NCI-H2196 treated with DMSO at 0.1 percent for 48 hours (cell line): ENCODE results near the gene C4orf17.
"Not testable (repeated sequence)": the region's sequence is repeated elsewhere in the genome, so short reads cannot be mapped to it uniquely, and the experiment has no call there.

Experiments
- DNase-seq: peaks from one replicate; lab custom pipeline; 2025; ENCODE audit not compliant: unreplicated experiment; lab: John Stamatoyannopoulos, UW

Gene C4orf17

DNA sequence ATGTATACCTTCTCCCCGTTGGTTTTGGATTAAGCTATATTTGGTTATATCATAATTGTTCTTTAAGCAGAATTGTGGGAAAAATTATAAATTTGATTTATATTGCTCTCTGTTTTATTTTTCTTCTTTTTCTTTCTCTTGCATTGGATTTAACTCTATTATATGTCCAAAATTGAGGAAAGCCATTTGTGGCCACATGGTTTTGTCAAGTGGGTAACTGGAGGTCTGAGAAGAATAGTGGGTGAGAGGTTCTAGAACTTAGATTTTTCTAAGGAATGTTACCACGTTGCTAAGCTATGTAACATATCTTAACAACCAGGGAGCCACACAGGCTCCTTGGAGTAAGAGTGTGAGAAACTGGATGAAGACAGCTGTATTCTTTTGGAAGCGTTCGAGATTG lies at the start of gene C4orf17:
TSS of gene C4orf17 (plus strand) at position 301 of the 400 bp plus-strand sequence. CDS start 2,061 bp downstream, outside the sequence.
- DNase-seq, result no peak

DNA sequence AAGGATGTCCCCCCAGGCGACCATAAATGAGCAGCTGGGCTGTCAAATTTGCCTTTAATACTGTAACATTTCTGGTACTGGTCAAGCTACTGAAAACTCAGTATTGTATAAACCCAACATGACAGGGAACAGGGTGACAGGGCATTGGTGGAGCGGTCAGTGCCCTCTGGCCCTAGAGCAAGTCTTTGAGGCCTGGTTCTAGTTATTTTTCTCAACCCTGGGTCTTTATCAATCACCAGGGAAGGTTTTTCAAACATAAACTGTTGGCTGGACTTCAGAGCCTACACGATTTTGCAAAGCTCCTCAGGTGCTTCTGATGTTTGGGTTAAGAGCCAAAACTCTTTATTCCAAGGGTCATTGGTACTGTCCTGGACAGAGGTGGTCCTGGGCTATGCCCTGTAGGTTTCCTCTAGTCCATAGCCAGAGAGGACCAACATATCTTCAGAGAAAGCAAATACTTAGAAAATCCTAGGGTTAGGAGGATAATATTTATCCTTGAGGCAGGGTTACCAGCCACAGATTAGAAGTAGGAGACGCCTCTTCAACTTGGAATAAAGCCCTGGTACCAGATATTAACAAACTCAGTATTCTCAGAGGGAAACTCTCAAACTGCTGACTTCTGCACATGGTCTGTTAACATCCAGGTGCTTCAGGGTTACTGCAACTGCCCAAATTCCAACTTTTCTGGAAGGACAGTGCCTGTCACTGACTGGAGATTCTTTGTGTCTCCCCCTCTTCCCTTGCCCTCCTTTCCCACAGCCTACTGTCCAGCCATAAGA lies 49.0 kb upstream of the C4orf17 start:
- no peak for DNase-seq

DNA sequence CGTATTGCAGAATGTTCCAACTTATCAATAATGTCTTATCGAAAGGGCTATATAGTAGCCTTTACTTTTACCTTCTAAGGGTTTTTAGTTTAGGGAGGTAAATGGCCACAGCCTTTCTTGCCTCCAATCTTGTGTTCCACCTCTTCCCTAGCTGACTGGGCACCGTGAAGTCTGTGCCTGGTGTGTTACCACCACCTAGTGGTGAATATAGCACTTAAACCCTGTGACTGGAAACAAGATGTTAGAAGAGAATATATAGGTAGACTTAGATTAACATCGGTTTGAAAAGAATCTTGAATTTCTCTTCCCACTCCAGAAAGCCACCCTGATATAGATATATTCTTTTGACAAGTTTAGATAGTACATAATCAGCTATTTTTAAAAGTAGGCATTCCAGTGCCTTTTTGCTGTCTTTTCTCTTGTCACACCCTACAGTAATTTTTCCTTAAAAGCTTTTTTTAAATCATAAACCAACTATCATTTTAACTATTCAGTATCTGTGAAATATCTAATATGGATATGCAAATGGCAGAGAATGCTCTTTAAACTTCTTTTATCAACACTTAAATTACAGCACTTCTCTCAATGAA lies 47.9 kb upstream of the C4orf17 start:
- no peak for DNase-seq

DNA sequence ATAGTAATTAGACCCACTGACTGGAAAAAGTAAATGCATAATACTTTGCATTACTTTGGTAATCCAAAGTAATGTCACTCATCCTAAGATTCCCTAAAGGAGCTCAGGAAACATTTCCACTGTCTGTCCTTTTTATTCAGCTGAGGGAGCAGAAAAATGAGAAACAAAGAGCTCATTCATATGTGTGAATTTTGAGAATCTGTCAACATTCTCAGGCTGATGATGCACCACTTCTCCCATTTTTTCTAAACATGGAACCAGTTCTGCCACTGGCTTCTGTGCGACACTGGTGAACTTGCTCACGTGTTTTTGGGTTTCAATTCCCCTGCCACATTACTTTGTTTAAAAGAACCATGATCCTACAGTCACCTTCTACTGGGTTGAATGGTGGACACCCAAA lies 47.3 kb upstream of the C4orf17 start:
- DNase-seq, result no peak

DNA sequence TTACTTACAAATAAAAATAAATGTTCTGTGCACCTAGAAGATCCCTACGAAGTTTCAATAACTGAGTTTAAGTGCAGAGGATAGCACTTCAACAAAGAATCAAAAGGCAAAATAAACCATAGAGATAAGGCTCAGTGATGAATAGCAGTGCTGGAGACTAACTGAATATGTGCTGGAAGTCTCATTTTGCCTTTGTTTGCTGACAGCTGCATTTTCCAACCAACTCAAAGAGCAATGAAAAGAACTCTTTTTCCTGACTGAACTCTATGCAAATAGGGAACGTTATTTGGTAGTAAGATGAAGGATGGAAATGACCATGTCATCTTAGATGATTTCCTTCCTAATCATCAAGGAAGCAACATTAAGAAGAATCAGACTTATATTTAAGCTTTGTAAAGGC lies 42.9 kb upstream of the C4orf17 start:
- DNase-seq, result no peak

DNA sequence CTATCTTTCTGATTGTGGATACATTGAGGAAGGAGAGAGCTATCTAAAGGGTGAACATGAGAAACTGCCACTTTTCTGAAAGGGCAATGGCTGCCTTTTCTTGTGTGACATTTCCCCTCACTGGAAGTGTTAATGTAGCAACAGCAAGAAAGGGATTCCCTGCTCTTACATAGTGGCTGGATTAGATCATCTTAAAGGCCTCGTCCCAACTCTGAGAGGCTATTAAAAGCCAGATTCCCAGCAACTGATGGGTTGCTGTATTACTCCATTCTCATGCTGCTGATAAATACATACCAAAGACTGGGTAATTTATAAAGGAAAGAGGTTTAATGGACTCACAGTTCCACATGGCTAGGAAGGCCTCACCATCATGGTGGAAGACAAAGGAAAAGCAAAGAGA lies 41.9 kb upstream of the C4orf17 start:
- DNase-seq, result no peak

DNA sequence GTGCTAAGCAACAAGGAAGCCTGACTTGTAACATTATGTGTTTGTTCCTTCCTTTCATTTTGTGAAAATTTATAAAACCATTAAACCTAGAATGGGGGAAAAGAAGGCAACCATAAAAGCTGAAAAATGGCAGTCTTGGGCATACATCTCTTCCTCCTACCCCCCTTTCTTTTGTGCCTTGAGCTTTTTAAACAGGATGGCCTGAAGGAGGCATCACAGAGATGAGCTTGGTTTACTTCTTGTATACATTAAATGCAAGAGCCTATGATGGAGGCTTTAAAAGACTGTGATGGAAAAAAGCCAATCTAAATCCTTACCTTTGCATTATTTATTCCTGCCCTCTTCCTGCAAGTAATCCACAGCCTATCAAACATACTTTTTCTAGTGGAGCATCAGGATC lies 39.5 kb upstream of the C4orf17 start:
- no peak for DNase-seq

DNA sequence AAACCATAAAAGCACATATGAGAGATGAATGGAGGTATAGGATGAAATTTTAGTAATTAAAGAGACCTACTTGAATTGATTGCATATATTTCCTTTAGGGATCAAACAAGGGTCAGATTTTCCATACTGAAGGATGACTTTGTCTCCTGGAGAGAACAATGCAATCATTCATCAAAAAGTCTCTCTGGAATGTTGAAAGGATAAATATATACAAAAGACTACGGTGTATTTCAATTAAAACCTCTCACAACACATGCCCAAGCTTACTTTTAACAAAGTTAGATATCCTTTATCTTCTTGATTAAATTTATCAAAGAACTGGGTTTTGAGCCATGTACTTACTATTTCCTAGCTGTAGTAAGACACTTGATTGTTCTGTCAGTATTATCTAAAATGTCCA lies 38.9 kb upstream of the C4orf17 start:
- DNase-seq, result no peak

DNA sequence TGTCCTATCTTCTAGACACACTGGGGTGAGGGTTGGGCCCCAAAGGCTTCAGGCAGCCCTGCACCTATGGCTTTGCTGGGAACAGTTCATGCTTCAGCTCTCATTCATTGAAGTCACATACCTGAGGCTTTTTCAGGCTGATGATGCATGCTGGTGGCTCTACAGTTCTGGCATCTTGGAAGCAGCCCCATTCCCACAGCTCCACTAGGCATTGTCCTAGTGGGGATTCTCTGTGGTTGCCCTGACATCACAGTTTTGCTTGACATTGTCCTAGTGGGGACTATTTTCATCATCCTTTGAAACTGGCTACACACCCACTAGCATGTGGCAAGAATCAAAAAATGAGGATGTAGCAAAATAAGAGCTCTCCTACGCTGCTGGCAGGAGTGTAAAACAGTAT lies 37.7 kb upstream of the C4orf17 start:
- DNase-seq, result no peak

DNA sequence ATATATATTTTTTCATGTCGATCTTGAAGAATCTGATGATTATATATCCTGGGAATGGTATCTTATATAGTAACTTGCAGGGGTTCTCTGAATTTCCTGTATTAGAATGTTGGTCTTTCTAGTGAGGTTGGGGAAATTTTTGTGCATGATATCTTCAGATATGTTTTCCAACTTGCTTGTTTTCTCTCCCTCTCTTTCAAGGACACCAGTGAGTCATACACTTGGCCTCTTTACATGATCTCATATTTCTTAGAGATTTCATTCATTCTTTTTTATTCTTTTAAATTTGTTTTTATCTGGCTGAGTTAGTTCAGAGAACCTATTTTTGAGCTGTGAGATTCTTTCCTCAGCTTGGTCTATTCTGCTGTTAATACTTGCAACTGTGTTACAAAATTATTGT lies 27.2 kb upstream of the C4orf17 start:
- no peak for DNase-seq

DNA sequence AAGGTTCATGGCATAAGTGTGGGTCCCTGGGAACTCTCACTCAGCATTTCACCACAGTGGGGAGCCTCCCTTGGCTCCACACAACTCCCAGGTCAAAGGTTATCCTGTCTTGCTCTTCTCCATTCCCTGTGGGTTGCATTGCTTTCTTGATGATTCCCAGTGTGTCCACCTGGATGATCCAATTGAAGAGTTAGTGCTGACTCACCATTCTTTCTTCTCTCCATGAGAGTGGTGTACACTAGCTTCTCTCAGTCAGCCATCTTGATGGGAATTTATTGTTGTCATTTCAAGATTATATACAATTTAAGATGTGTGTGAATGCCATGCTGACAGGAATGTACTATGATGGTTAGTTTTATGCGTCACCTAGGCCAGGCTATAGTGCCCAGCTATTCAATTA lies 25.6 kb upstream of the C4orf17 start:
- DNase-seq, result no peak

DNA sequence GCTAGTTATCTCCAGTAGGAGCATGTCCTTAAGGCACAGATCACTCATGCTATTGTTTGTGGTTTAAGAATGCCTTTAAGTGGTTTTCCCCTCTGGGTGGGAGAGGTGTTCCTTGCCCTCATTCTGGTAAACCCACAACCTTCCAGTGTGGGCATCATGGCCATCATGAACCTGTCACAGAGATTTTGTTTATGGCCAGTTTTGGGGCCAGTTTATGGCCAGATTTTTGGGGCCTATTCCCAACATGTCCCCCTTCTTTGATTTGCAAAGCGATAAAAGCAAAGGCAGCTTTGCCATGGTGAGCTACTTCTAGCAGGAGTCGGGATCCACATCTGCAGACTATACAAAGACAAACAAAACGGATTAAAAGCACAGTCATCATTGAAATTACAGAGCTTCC lies 24.2 kb upstream of the C4orf17 start:
- DNase-seq, result not testable (repeated sequence)

DNA sequence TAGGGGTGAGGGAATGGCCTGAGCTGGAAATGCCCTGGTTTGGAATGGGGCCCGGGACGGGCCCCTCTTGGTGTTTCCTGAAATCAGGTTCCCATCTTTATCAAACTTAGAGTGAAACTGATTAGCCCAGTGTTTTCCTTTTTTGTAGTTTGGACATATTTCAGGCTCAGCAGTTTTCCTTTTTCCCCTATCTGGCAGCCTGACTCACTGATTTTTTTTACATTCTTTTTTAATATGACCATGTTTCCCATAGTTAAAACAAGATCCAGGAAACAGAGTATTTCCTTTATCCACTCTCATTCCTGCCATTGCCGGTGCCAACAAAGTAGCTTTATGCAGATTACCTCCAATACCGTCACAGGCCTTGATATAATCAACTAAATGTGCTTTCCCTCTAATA lies 20.5 kb upstream of the C4orf17 start:
- no peak for DNase-seq

DNA sequence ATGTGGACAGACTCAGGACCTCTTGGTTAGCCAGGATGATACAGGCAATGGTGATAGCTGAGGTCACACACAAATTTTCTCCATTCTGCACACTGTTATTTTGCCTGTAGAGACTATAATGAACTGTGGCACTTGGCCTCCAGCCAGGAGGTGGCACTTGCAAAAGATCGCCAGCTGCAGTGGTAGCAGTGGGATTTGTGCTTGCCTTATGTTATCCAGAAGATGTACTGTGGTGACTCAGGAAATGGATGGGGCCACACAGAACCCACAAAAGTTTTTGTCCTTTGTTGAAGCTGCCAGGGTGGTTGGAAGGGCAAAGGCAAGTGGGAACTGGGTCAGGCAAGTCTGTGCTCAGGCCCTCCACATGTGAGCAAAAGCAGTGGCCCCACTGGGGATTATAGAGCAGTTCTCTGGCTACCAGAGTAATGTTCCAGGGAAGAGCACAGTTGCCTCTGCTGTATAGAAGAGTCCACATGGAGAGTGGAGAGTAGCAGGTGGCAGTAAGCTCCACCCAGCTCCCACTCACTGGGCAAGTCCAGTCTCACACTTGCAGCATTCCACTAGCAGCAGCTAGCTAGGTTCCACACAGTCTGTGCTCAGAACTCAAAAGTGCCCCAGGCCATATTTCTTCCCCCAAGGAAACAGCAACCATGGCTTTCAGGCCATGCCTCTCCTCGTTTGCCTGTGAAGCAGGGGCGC lies 5.9 kb upstream of the C4orf17 start:
- no peak for DNase-seq

DNA sequence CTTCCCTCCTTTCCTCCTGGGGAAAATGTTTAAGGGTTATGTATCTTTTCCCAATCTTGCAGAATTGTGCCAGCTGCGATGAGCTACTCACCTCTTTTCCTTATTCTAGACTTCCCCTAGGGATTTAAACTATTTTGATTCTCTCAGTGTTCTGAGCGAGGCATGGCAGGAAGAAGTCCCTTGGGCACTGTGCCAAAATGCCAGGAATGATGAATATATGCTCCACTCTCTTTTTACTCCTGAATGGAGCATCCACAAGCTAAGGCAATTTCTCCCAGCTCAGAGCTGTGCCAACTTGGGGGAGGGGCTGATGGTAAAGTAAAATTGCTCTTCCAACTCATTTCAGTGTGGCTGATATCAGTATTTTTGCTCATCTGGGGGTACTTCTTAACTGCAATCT lies 4.0 kb upstream of the C4orf17 start:
- no peak for DNase-seq

DNA sequence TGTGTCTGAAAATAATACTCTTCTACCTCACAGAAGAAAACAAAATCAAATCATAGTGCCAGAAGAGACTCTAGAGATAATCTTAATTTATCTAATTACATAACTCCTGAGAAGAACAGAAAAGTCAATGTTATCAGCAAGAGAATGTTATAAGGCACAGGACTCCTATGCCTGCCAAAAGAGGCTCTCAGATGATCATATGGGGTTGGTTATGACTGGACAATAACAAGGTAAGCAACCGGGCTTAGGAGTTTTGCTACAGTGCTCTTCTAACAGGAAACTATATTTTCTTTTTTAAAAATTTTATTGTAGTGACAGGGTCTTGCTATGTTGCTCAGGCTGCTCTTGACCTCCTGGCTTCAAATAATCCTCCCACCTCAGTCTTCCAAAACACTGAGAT lies 3.5 kb upstream of the C4orf17 start:
- no peak for DNase-seq

DNA sequence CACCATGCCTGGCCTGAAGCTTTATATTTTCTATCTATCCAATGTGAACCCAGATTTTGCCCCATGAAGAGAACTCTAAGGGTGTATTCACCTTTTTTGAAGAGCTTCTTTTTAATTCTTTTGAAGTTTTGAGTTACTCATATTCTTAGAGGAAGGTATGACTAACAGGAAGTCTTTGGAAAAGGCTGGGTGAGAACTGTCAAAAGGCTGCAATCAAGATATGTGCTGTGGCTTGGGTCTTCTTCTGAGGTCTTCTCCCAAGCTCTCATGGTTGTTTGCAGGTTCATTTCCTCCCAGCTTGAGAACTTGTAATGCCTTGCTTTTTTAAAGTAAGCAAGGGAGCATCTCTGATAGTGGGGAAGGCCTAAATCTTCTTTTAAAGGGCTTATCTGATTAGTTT lies 3.1 kb upstream of the C4orf17 start:
- no peak for DNase-seq

DNA sequence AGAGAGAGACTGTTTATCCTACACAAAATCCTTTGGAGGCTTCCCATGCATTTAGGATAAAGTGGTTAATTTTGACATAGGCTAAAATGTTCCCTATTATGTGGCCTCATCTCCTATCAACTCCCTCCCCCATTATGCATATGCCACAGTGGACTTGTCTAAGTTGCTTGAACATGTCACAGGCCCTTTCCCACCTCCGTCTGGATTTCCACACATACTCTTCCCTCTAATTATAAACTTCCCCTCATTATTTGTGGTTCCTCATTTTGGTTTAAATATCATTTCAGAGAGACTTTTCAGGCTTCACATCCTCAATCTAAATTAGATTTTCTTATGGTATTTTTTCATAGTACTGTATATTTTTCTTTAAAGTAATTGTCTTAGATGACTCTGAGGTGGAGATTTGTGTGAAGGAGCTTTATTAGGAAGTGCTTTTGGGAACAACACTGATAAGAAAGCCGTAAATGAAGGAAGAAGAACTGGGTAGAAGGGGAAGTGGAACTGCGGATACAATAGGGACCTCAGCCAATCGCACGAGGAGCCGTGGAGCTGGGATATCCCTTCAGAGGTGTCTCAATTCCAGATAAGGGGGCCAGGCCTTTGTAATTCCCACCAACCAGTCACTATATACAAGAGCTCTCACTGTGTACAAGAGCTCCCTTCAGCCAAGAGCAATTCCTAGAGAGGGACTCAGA lies 7.9 kb downstream of the C4orf17 start:
- DNase-seq, result no peak

DNA sequence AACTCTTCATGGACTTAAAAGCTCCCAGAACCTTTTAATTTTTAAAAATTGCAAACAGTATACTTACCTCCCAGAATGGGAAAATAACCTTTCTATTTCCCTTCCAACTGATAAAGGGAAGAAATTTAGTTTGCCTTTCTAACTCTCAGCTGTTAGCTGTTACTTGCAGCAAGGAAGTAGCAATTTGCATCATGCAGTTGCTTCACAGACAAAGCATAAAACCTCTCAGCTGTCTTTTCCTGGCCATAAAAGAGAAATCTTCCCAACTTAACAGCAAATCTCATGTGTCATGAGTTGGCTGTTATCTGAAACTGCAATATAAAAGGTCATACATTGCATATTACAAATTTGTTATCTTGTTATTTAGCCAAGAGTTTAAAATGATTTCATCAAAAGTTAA lies 18.4 kb downstream of the C4orf17 start:
- DNase-seq, result no peak

DNA sequence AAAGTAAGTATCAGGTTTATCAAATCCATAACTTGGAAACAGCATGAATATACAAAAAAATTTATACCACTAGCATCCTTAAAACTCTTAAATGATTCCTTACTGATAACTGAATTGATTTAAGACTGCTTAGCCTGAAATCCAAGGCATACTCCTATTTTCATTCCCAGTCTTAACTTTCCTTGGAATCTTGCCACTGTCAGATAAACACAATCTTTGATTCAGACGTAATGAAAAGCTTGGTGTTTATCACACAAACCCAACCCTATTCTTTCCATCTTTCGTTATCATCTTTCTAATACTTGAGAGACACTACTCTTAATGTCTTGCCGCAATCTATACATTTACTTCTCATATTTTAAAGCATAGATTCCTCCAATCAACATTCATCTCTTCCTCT lies 19.1 kb downstream of the C4orf17 start:
- no peak for DNase-seq

DNA sequence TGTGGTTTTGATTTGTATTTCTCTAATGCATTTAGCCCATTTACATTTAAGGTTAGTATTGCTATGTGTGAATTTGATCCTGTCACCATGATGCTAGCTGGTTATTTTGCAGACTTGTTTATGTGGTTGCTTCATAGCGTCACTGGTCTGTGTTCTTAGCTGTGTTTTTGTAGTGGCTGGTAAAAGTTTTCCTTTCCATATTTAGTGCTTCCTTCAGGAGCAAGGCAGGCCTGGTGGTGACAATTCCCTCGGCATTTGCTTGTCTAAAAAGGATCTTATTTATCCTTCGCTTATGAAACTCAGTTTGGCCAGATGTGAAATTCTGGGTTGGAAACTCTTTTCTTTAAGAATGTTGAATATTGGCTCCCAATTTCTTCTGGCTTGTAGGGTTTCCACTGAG lies 23.9 kb downstream of the C4orf17 start:
- DNase-seq, result not testable (repeated sequence)

DNA sequence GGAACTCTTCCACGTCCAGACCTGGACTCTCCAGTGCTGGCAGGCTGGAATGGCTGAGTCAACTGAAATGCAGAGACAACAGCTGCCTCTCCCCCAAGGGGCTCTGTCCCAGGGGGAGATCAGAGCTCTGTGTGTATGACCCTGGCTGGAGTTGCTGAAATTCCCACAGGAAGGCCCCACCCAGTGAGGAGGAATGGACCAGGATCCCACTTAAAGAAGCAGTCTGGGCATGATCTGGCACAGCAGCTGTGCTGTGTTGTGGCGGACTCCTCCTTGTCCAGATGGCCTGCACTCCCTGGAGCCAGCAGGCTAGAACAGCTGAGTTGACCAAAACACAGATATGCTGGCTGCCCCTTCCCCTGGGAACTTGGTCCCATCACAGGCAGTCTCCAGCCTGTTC lies 25.4 kb downstream of the C4orf17 start:
- DNase-seq, result no peak
